Measurements from ENCODE around the gene GFPT1. TPM values are rescaled to one million over a fixed set of nuclear protein-coding genes. Genes with fewer than 3 reads are reported as not detected.
"Not testable (repeated sequence)": the region's sequence is repeated elsewhere in the genome, so short reads cannot be mapped to it uniquely, and the experiment has no call there.

Gene GFPT1
- total RNA-seq, 2 experiments from 2014 or later, result 23.5 to 26.1 TPM

GRCh38 chr2:69356471-69356870, 30.6 kb downstream of the GFPT1 start:
- no peak for ATAC-seq
- DNase-seq, result no peak
- Mint-ChIP-seq H3K27me3 (ENCODE audit: low read depth) (no peaks in the 10 kb centered on the region), H3K27ac (no peak overlapping the region), H3K36me3 (ENCODE audit: low read depth) (peaks cover 41% of the 10 kb centered on the region), H3K4me1 (ENCODE audit: low read depth) (peaks cover 4% of the 10 kb centered on the region), H3K9me3 (ENCODE audit: insufficient read depth) (no peaks in the 10 kb centered on the region), H3K4me3 (no peak overlapping the region)
- CTCF ChIA-PET, result interaction anchor here (0.6 kb wide), 1 partner anchor 9 kb away, joined by 3 read pairs; no protein-coding TSS in a partner anchor
- POLR2A ChIA-PET, result no interaction called here

- POLR2A ChIA-PET; H3K4me3 Mint-ChIP-seq; H3K4me1 Mint-ChIP-seq (ENCODE audit: low read depth); CTCF ChIA-PET; ATAC-seq; H3K27ac Mint-ChIP-seq; DNase-seq; H3K9me3 Mint-ChIP-seq (ENCODE audit: insufficient read depth); H3K27me3 Mint-ChIP-seq (ENCODE audit: low read depth): not testable (repeated sequence)
- peaks cover 44% of the 10 kb centered on the region for H3K36me3 Mint-ChIP-seq (ENCODE audit: low read depth)
Observed at GRCh38 chr2:69354976-69355375, 32.1 kb downstream of the GFPT1 start.

DNA sequence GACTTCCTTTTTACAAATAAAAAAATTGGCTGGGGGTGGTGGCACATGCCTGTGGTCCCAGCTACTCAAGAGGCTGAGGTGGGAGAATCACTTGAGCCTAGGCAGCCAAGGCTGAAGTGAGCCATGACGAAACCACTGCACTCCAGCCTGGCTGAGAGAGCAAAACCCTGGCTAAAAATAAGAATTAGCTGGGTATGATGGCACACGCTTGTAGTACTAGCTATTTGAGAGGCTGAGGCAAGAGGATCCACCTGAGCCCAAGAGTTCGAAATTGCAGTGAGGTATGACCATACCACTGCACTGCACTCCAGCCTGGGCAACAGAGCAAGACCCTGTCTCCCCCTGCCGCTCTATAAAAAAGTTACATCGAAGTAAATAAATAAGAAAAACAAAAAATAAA, 33.7 kb downstream of the GFPT1 start:
- no peaks in the 10 kb centered on the region for H3K27me3 Mint-ChIP-seq (ENCODE audit: low read depth)
- no peaks in the 10 kb centered on the region for H3K9me3 Mint-ChIP-seq (ENCODE audit: insufficient read depth)
- no peak overlapping the region for H3K27ac Mint-ChIP-seq
- DNase-seq (no peak), ATAC-seq (no peak)
- ChIA-PET CTCF (no interaction called here), POLR2A (no interaction called here)
- peaks cover 47% of the 10 kb centered on the region for H3K36me3 Mint-ChIP-seq (ENCODE audit: low read depth)
- no peaks in the 10 kb centered on the region for H3K4me1 Mint-ChIP-seq (ENCODE audit: low read depth)
- no peak overlapping the region for H3K4me3 Mint-ChIP-seq

DNA sequence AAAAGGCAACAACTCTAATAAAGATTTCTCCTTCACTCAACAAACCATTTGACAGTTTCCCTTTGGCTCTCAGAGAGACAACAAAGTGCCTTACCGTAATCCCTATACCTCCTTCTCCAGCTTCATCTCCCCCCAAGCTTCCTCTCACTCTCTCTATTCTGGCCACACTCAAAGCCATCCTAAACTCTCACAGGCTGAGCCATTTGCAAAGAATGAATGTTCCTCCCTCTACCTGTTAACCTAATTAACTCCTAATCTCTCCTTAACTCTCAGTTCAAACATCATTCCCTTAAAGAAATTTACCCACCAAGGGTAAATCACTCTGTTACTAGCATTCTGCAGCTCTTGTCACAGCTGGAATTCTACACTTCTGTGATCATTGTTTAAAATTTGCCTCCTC, 38.2 kb downstream of the GFPT1 start:
- CTCF ChIA-PET, result no interaction called here
- no peak for ATAC-seq
- Mint-ChIP-seq H3K4me1 (ENCODE audit: low read depth) (peaks cover 4% of the 10 kb centered on the region), H3K36me3 (ENCODE audit: low read depth) (peaks cover 48% of the 10 kb centered on the region), H3K27me3 (ENCODE audit: low read depth) (no peaks in the 10 kb centered on the region), H3K4me3 (no peak overlapping the region), H3K9me3 (ENCODE audit: insufficient read depth) (no peaks in the 10 kb centered on the region), H3K27ac (no peak overlapping the region)
- no peak for DNase-seq
- POLR2A ChIA-PET, result no interaction called here

- Mint-ChIP-seq H3K27me3 (ENCODE audit: low read depth) (no peaks in the 10 kb centered on the region), H3K36me3 (ENCODE audit: low read depth) (peaks cover 60% of the 10 kb centered on the region), H3K9me3 (ENCODE audit: insufficient read depth) (no peaks in the 10 kb centered on the region), H3K4me3 (no peak overlapping the region), H3K27ac (no peak overlapping the region), H3K4me1 (ENCODE audit: low read depth) (peaks cover 4% of the 10 kb centered on the region)
- ATAC-seq (no peak), DNase-seq (no peak)
- CTCF ChIA-PET, result interaction anchor here (1.2 kb wide), 1 partner anchor 29 kb away, joined by 3 read pairs; no protein-coding TSS in a partner anchor
- POLR2A ChIA-PET, result no interaction called here
Observed at GRCh38 chr2:69345434-69345833, 41.6 kb downstream of the GFPT1 start.

GRCh38 chr2:69344305-69344704, 42.7 kb downstream of the GFPT1 start:
- ATAC-seq, result no peak

DNA sequence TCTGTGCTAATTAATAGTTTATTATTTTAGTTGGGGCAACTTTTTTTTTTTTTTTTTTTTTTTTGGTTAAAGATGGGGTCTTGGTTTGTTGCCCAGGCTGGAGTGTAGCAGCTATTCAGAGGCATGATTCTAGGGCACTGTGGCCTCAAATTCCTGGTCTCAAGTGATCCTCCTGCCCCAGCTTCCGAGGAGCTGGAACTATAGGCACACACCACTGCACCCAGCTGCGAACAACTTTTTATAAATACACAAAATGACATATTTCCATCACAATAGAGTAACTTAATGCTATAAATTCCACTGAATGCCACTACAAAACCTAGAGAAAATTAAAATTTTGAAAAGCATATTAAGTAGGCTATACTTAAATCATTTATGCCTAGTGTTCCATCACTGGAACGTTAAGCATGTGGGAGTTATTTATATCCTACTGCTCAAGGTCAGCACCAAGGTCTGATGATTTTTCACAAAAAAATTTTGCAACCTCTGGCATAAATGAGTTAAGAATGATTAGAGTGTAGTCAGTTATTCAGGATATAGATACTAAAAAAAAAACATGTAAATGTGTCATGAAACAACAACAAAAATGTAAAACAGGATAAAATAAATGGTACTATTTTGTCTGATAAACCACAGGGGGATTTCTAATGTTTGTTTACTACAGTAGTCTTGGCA, 46.8 kb downstream of the GFPT1 start:
- CTCF ChIA-PET, result no interaction called here
- Mint-ChIP-seq H3K4me1 (ENCODE audit: low read depth) (no peaks in the 10 kb centered on the region), H3K27ac (no peak overlapping the region), H3K36me3 (ENCODE audit: low read depth) (peaks cover 58% of the 10 kb centered on the region), H3K4me3 (no peak overlapping the region), H3K27me3 (ENCODE audit: low read depth) (no peaks in the 10 kb centered on the region), H3K9me3 (ENCODE audit: insufficient read depth) (no peaks in the 10 kb centered on the region)
- ATAC-seq, result no peak
- POLR2A ChIA-PET, result no interaction called here
- DNase-seq, result no peak

More at GRCh38 chr2:69344305-69344704, 42.7 kb downstream of the GFPT1 start:
- Mint-ChIP-seq H3K27ac (no peak overlapping the region), H3K27me3 (ENCODE audit: low read depth) (no peaks in the 10 kb centered on the region), H3K4me3 (no peak overlapping the region), H3K9me3 (ENCODE audit: insufficient read depth) (no peaks in the 10 kb centered on the region), H3K36me3 (ENCODE audit: low read depth) (peaks cover 57% of the 10 kb centered on the region), H3K4me1 (ENCODE audit: low read depth) (peaks cover 4% of the 10 kb centered on the region)
- ChIA-PET POLR2A (no interaction called here), CTCF (interaction anchor here (1.1 kb wide), 1 partner anchor 221 kb away, joined by 3 read pairs; no protein-coding TSS in a partner anchor)
- DNase-seq, result no peak

GRCh38 chr2:69335311-69335710, 51.7 kb downstream of the GFPT1 start:
- Mint-ChIP-seq H3K27ac (no peak overlapping the region), H3K36me3 (ENCODE audit: low read depth) (peaks cover 43% of the 10 kb centered on the region), H3K4me3 (no peak overlapping the region), H3K4me1 (ENCODE audit: low read depth) (no peaks in the 10 kb centered on the region), H3K27me3 (ENCODE audit: low read depth) (no peaks in the 10 kb centered on the region), H3K9me3 (ENCODE audit: insufficient read depth) (no peaks in the 10 kb centered on the region)
- DNase-seq, result no peak
- no peak for ATAC-seq
- ChIA-PET POLR2A (no interaction called here), CTCF (no interaction called here)

DNA sequence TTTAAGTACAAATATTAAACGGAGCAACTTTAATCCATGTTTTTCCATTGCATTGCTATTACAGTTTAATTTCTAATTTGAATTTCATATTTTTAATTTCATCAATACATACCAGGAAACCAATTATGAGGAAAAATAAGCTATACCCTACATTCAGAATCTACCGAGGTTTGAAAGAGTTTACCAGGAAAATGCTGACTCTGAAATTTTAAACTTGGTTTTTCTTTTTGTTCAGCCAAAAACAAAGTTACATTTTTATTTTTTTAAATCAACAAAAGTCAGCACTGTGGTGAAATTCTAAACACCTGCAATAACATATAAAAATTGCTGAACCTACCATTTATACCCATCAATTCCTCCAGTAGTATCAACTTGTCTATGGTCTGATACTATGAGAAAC, 53.7 kb downstream of the GFPT1 start:
- Mint-ChIP-seq H3K4me3 (no peak overlapping the region), H3K9me3 (ENCODE audit: insufficient read depth) (no peaks in the 10 kb centered on the region), H3K36me3 (ENCODE audit: low read depth) (peaks cover 45% of the 10 kb centered on the region), H3K27ac (no peak overlapping the region), H3K27me3 (ENCODE audit: low read depth) (no peaks in the 10 kb centered on the region), H3K4me1 (ENCODE audit: low read depth) (no peaks in the 10 kb centered on the region)
- CTCF ChIA-PET, result no interaction called here
- no peak for DNase-seq
- POLR2A ChIA-PET, result no interaction called here
- no peak for ATAC-seq

GRCh38 chr2:69330781-69331180, 56.2 kb downstream of the GFPT1 start:
- POLR2A ChIA-PET, result no interaction called here
- CTCF ChIA-PET, result no interaction called here
- Mint-ChIP-seq H3K36me3 (ENCODE audit: low read depth) (peaks cover 49% of the 10 kb centered on the region), H3K4me3 (no peak overlapping the region), H3K27ac (no peak overlapping the region), H3K4me1 (ENCODE audit: low read depth) (no peaks in the 10 kb centered on the region), H3K27me3 (ENCODE audit: low read depth) (no peaks in the 10 kb centered on the region), H3K9me3 (ENCODE audit: insufficient read depth) (no peaks in the 10 kb centered on the region)
- no peak for DNase-seq
- no peak for ATAC-seq

- DNase-seq (no peak), ATAC-seq (no peak)
- Mint-ChIP-seq H3K27me3 (ENCODE audit: low read depth) (no peaks in the 10 kb centered on the region), H3K9me3 (ENCODE audit: insufficient read depth) (no peaks in the 10 kb centered on the region), H3K4me1 (ENCODE audit: low read depth) (no peaks in the 10 kb centered on the region), H3K27ac (no peak overlapping the region), H3K36me3 (ENCODE audit: low read depth) (peaks cover 29% of the 10 kb centered on the region), H3K4me3 (no peak overlapping the region)
- ChIA-PET CTCF (interaction anchor here (0.6 to 0.9 kb wide), 2 partner anchors 15 to 103 kb away, joined by 3 read pairs; no protein-coding TSS in a partner anchor), POLR2A (no interaction called here)
Observed at GRCh38 chr2:69322631-69323030, 64.4 kb downstream of the GFPT1 start.

GRCh38 chr2:69316550-69316949, 70.5 kb downstream of the GFPT1 start:
- Mint-ChIP-seq H3K36me3 (ENCODE audit: low read depth) (peaks cover 12% of the 10 kb centered on the region), H3K27ac (no peak overlapping the region), H3K4me1 (ENCODE audit: low read depth) (peaks cover 5% of the 10 kb centered on the region), H3K9me3 (ENCODE audit: insufficient read depth) (peaks cover 3% of the 10 kb centered on the region), H3K4me3 (no peak overlapping the region), H3K27me3 (ENCODE audit: low read depth) (no peaks in the 10 kb centered on the region)
- DNase-seq (no peak), ATAC-seq (no peak)
- CTCF ChIA-PET, result interaction anchor here (1.6 to 3.8 kb wide), 2 partner anchors 10 to 249 kb away, joined by 4 to 16 read pairs; no protein-coding TSS in a partner anchor
- POLR2A ChIA-PET, result no interaction called here

Measured in activated CD8-positive, alpha-beta T cell treated with anti-CD3 and anti-CD28 coated beads, Interleukin-2, amount 10 ng/mL, durations not matched to agents 7 days and 5 days (primary cell).